ENCODE data around the gene PEX16.

Gene PEX16

DNA sequence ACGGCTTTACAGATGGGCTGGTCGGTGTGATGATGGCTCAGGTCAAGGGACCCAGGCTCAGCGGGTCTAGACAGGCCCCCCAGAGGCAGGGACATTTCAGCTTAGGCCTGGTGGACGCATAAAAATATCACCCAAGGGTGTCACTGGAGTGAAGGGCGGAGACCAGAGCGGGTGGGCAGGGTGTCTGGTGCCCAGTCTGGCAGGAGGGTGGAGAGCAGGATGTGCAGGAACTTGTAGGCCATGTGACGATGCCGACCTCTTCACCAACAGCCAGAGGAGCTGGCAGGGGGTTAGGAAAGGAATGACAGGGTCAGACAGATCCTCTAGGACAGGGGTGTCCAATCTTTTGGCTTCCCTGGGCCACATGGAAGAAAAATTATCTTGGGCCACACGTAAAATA is 27.7 kb downstream of the PEX16 start:
- H3K4me1 ChIP-seq (ENCODE audit: control insufficient read depth, insufficient read depth, low read length): peaks cover 7% of the 10 kb centered on the region
- no peaks in the 10 kb centered on the region for H3K27me3 ChIP-seq (ENCODE audit: control insufficient read depth, insufficient read depth, low read length)
- H3K4me3 ChIP-seq (ENCODE audit: low read depth, low read length): no peak overlapping the region
- no peaks in the 10 kb centered on the region for H3K36me3 ChIP-seq (ENCODE audit: control insufficient read depth, insufficient read depth, low read length)
- no peaks in the 10 kb centered on the region for H3K9me3 ChIP-seq (ENCODE audit: control insufficient read depth, insufficient read depth, low read length)
- H3K9ac ChIP-seq (ENCODE audit: low read depth, low read length): no peak overlapping the region

DNA sequence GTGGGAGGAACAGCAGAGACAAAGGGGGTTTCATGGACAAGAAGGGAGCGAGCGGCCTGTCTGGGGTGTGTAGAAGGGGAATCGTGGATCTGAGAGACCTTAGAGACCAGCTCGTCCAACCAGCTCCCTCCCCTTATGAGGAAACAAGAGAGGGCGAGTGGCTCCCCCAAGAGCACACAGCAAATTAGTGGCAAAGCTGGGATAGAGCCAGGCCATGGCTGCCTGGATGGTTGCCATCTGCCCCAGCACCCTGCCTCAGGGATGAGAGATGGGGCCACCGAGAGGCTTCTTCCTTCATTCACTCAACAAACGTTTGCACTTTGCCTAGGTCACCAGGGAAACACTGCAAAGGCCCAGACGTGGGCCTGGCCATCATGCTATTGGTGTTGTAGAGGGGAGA is 28.1 kb downstream of the PEX16 start:
- no peaks in the 10 kb centered on the region for H3K27me3 ChIP-seq (ENCODE audit: control insufficient read depth, insufficient read depth, low read length)
- peaks cover 7% of the 10 kb centered on the region for H3K4me1 ChIP-seq (ENCODE audit: control insufficient read depth, insufficient read depth, low read length)
- no peak overlapping the region for H3K9ac ChIP-seq (ENCODE audit: low read depth, low read length)
- H3K36me3 ChIP-seq (ENCODE audit: control insufficient read depth, insufficient read depth, low read length): no peaks in the 10 kb centered on the region
- H3K9me3 ChIP-seq (ENCODE audit: control insufficient read depth, insufficient read depth, low read length): no peaks in the 10 kb centered on the region
- no peak overlapping the region for H3K4me3 ChIP-seq (ENCODE audit: low read depth, low read length)

DNA sequence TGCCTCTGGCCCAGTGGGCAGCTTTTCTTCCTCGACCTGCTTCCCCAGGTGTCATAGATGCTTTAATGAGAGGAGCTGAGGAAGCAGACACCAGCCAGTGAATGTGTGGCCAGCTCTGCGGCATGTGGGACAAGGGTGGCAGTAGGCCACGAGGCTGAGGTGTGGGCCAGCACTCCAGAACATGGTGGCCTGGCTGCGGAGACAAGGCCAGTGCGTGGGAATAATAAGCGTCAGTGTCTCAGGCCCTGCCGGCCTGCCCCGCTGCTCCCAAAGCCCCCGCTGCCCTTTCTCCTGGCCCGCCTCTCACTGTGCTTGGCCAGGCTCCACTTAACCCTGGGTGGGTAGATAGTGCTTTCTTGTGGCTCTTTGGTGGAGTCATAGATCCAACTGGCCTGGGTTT is 30.1 kb downstream of the PEX16 start:
- Histone ChIP-seq H3K27me3 (ENCODE audit: control insufficient read depth, insufficient read depth, low read length) (no peaks in the 10 kb centered on the region), H3K4me3 (ENCODE audit: low read depth, low read length) (no peak overlapping the region), H3K36me3 (ENCODE audit: control insufficient read depth, insufficient read depth, low read length) (no peaks in the 10 kb centered on the region), H3K4me1 (ENCODE audit: control insufficient read depth, insufficient read depth, low read length) (peaks cover 1% of the 10 kb centered on the region), H3K9ac (ENCODE audit: low read depth, low read length) (no peak overlapping the region), H3K9me3 (ENCODE audit: control insufficient read depth, insufficient read depth, low read length) (no peaks in the 10 kb centered on the region)

DNA sequence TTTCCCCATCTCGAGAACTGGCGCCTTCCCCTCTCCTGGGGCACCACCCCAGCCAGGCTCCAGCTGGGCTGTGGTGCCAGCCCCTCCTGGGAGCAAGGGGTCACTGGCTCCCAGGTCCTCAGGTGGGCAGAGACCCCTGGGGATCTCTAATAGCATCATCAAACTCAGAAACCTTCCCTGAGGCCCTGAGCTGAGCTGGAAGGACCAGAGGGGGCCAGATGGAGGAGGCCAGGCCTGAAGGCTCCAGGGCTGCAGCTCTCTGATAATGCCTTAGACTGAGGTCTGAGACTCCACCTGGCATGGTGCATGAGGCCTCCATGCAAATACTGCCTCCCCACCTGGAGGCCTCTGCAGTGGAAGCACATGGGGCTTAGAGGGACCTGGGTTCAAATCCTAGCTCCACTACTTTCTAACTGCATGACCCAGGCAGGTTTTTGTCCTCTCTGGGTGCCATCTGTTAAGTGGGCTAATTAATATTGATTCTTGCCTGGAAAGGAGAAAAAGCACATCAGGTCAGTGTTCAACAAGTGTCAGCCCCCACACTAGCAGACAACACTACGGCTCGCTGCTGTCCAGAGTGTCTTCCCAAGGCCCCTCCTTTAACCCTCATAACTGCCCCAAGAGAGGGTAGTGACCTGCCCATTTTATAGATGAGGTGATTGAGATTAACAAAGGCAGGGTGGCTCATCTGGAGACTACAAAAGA is 30.7 kb downstream of the PEX16 start:
- H3K4me1 ChIP-seq (ENCODE audit: control insufficient read depth, insufficient read depth, low read length): no peaks in the 10 kb centered on the region
- H3K36me3 ChIP-seq (ENCODE audit: control insufficient read depth, insufficient read depth, low read length): peaks cover 2% of the 10 kb centered on the region
- H3K27me3 ChIP-seq (ENCODE audit: control insufficient read depth, insufficient read depth, low read length): no peaks in the 10 kb centered on the region
- H3K9ac ChIP-seq (ENCODE audit: low read depth, low read length): no peak overlapping the region
- peak overlapping the region; percentile 72 for H3K4me3 ChIP-seq (ENCODE audit: low read depth, low read length)
- no peaks in the 10 kb centered on the region for H3K9me3 ChIP-seq (ENCODE audit: control insufficient read depth, insufficient read depth, low read length)

DNA sequence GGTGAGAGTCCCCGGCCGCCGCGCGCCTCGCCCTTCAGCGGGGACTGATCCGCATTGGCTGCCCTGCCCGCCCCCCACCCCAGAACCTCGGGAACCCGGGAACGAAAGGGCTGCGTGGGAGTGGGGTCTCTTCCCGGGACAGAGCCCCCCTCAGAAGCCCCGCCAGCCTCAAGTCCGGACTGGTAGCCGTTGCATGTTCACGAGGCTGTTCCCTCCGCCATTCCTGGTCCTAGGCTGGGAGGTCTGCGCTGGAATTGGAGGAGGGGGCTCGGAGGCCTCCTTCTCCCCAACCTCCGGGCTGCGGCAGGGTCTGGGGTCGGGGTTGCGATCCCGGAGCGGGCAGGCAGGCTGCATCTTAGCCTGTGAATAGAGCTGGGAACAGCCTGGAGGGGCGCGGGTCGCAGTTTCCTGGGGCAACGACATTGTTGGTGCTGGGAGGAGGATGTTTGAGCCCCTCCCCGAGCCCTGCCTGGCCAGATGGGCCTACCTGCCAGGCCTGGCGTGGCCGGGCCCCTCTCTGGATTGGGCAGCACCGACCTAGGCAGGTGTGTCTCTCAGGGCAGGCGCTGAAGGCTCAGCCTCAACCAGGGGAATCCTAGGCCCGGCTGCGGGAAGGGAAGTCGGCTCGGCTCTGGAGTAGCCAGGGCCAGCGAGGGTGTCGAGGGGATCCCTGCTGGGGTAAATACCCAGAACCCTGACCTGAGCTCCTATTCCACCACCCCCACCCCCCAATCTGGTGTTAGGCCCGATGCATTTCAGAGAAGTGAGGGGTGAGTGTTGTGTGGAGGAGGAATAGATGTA is 31.6 kb downstream of the PEX16 start:
- Histone ChIP-seq H3K4me3 (ENCODE audit: low read depth, low read length) (peak overlapping the region; percentile 72), H3K4me1 (ENCODE audit: control insufficient read depth, insufficient read depth, low read length) (no peaks in the 10 kb centered on the region), H3K9ac (ENCODE audit: low read depth, low read length) (peak overlapping the region; percentile 47), H3K27me3 (ENCODE audit: control insufficient read depth, insufficient read depth, low read length) (no peaks in the 10 kb centered on the region), H3K36me3 (ENCODE audit: control insufficient read depth, insufficient read depth, low read length) (peaks cover 6% of the 10 kb centered on the region), H3K9me3 (ENCODE audit: control insufficient read depth, insufficient read depth, low read length) (no peaks in the 10 kb centered on the region)

DNA sequence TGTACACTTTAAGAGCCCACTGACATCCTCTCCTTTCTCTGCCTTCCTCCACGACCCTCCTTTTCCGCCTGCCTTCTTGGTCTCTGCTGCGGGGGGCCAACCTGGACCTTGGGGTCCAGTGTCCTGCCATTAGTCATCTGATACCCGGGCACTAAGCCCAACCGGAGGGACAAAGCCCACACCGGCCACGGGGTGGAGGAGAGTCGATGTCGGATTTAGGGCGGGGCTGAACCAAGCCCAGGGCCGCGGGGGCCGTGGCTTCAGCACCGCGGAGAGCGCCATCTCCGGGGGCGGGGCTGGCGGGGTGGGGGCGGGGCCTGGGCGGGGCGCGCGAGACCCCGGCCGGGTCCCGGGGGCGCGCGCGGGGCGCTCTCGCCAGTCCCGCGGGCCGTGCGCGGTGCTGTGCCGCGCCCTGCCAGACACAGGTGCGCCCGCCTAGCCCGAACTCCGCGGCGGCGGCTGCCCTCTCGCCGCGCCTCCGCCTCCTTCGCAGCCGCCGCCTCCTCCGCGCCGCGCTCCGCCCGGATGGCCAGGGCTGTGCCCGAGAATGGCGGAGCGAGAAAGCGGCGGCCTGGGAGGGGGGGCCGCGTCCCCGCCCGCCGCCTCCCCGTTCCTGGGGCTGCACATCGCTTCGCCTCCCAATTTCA is 32.3 kb downstream of the PEX16 start, which contains the start of gene MAPK8IP1:
Gene MAPK8IP1 (plus strand): TSS at position 378 of the 647 bp plus-strand sequence. CDS start 170 bp downstream, at position 548.
- Histone ChIP-seq H3K9ac (ENCODE audit: low read depth, low read length) (peak within 1 kb of the TSS; percentile 47), H3K9me3 (ENCODE audit: control insufficient read depth, insufficient read depth, low read length) (no peaks in the 10 kb centered on the region), H3K4me3 (ENCODE audit: low read depth, low read length) (peak within 1 kb of the TSS; percentile 72), H3K36me3 (ENCODE audit: control insufficient read depth, insufficient read depth, low read length) (peaks cover 10% of the 10 kb centered on the region), H3K27me3 (ENCODE audit: control insufficient read depth, insufficient read depth, low read length) (no peaks in the 10 kb centered on the region), H3K4me1 (ENCODE audit: control insufficient read depth, insufficient read depth, low read length) (no peaks in the 10 kb centered on the region)

DNA sequence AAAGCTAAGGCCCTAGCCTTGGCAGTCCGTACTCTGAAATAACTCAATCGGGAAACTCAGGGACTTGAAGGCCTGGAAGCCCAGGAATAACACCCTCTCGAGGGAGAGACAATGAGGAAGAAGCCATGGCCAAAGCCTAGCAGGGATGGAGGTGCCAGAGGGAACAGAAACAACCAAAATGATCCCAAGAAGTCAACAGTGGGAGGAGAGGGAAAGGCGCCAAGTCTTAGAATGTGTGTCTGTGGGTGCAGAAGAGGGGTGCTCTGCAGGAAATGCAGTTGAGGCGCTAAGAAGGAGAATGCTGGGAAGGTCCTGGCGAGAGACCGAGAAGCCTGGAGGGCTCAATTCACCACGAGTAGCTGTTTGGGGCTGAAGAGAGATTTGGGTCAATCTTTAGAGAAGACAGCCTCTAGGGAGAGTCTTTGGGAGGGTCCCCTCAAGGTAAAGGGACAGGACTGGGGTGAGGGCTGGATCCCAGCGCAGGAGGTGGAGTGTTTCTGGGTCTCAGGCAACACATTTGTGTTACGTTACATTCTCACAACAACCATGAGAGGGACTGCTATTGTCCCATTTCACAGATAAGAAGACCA is 33.0 kb downstream of the PEX16 start:
- Histone ChIP-seq H3K4me1 (ENCODE audit: control insufficient read depth, insufficient read depth, low read length) (no peaks in the 10 kb centered on the region), H3K9me3 (ENCODE audit: control insufficient read depth, insufficient read depth, low read length) (no peaks in the 10 kb centered on the region), H3K36me3 (ENCODE audit: control insufficient read depth, insufficient read depth, low read length) (peaks cover 10% of the 10 kb centered on the region), H3K4me3 (ENCODE audit: low read depth, low read length) (no peak overlapping the region), H3K27me3 (ENCODE audit: control insufficient read depth, insufficient read depth, low read length) (no peaks in the 10 kb centered on the region), H3K9ac (ENCODE audit: low read depth, low read length) (no peak overlapping the region)

DNA sequence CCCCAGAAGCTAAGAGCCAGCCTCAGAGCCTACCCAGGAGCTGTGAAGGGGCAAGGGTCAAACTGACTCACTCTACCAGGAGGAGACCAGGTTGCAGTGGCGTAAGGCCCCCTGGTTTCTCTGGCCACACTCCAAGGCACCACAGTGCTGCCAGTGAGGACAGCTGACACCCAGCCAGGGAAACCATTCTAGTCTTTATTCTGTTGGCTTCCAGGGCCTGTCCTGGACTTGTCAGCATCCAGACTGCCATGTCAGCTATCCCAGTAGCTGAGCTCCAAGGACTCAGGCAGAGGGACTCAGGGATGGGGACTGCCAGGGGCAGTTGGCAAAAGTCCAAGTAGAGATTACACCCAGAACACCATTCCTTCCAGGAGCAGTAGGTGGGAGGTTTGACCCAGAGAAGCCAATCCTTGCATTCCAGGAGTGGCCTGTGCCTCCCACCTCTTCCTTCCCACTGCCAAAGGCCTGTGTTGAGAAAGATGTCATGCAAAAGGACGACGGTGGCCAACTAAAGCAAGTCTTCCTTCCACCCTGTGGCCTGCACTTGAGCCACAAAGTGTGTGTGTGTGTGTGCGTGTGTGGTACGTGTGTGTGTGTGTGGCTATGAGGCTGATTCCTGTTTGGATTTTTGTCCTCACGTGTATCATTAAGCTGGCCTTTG is 35.8 kb downstream of the PEX16 start:
- Histone ChIP-seq H3K9ac (ENCODE audit: low read depth, low read length) (no peak overlapping the region), H3K27me3 (ENCODE audit: control insufficient read depth, insufficient read depth, low read length) (no peaks in the 10 kb centered on the region), H3K36me3 (ENCODE audit: control insufficient read depth, insufficient read depth, low read length) (peaks cover 10% of the 10 kb centered on the region), H3K4me1 (ENCODE audit: control insufficient read depth, insufficient read depth, low read length) (peaks cover under 1% of the 10 kb centered on the region), H3K4me3 (ENCODE audit: low read depth, low read length) (no peak overlapping the region), H3K9me3 (ENCODE audit: control insufficient read depth, insufficient read depth, low read length) (no peaks in the 10 kb centered on the region)

DNA sequence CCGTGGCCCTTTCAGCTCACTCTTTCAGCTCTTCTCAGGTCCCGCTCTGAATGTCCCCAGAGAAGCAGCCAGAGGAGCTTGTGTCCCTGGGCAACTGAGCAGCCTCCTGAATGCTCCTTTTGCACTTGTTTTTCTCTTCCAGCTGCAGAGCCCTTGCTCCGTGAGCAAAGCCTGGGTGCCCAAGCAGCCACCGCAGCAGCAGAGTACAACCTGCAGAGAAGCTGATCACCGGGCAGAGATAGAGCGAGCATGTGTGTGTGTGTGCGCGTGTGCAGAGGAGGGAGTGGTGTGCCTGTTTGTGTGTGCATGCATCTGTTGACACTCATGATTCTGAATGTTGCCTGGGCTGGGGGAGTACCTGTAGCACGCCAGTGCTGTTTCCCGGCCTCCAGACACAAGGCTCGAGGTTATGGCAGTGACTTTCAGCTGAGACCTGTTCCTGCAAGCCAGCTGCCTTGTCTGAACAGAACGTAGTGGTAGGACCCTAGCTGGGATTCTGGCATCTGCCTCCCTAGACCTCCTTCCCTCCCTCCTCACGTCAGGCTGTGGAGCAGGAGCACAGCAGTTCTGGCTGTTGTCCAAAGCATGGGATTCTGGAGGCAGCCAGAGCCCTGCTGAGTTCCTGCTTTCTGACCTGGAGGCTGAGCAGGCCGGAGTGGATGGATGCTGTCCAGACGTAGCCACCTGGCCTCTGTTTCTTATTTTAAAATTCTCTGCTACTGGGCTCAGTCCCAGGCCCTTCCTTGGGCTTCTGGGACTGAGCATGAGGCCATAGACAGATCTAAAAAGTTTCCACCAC is 36.7 kb downstream of the PEX16 start:
- Histone ChIP-seq H3K4me1 (ENCODE audit: control insufficient read depth, insufficient read depth, low read length) (peaks cover 10% of the 10 kb centered on the region), H3K27me3 (ENCODE audit: control insufficient read depth, insufficient read depth, low read length) (no peaks in the 10 kb centered on the region), H3K4me3 (ENCODE audit: low read depth, low read length) (no peak overlapping the region), H3K36me3 (ENCODE audit: control insufficient read depth, insufficient read depth, low read length) (peaks cover 10% of the 10 kb centered on the region), H3K9ac (ENCODE audit: low read depth, low read length) (no peak overlapping the region), H3K9me3 (ENCODE audit: control insufficient read depth, insufficient read depth, low read length) (no peaks in the 10 kb centered on the region)

DNA sequence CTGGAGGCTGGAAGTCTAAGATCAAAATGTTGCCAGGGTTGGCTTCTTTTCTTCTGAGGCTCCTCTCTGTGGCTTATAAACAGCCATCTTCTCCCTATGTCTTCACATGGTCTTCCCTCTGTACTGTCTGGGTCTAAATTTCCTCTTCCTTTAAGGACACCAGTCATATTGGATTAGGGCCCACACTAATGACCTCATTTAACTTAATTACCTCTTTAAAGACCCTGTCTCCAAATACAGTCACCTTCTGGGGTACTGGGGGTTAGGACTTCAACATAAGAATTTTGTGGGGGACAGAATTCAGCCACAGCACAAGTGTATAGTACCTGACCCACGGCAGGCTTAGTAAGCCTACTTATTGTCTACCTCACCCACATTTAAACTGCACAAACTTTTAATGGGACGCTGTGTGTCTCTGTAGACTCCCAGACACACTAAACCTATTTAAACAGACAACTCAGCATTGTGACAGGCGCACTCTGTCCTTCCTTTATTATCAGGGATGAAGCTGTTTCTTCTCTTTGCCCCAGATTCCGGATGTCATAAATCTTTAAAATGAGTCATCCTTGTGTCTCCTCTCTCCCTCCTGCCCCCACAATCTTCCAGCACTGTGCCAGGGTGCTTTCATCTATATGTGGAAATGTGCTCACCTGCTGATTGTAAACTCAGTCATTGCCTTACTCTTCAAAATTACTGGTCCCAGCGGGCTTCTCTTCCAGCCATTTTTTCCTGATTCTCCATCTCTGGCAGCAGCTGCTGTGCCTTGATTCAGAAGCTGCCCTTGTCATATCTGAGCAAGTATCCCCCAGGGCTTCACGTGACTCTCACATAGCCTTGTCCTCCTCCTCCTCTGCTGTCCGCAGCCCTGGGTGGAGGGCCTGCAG is 37.6 kb downstream of the PEX16 start:
- peaks cover 10% of the 10 kb centered on the region for H3K36me3 ChIP-seq (ENCODE audit: control insufficient read depth, insufficient read depth, low read length)

More for the DNA sequence above, 37.6 kb downstream of the PEX16 start:
- no peaks in the 10 kb centered on the region for H3K27me3 ChIP-seq (ENCODE audit: control insufficient read depth, insufficient read depth, low read length)
- no peak overlapping the region for H3K4me3 ChIP-seq (ENCODE audit: low read depth, low read length)
- H3K9me3 ChIP-seq (ENCODE audit: control insufficient read depth, insufficient read depth, low read length): no peaks in the 10 kb centered on the region
- H3K9ac ChIP-seq (ENCODE audit: low read depth, low read length): no peak overlapping the region
- peaks cover 15% of the 10 kb centered on the region for H3K4me1 ChIP-seq (ENCODE audit: control insufficient read depth, insufficient read depth, low read length)

Measured in iPS-15b (cell line).